OCI-LY3 (cell line): ENCODE data around the gene IGHMBP2.

Source experiments
- CTCF ChIP-seq: fragments of 200-600, 300-600 bp; sonication (generic); IDR thresholded peaks from 2 replicates; pipeline ENCODE4 v1.5.1; 2014; ENCODE audit warnings: antibody characterized with exemption, low read length, low read depth
- EZH2phosphoT487 ChIP-seq: fragments of 200-600 bp; shearing (Covaris generic); IDR thresholded peaks from 2 replicates; pipeline ENCODE4 v1.6.1; 2018; ENCODE audit warnings: antibody characterized with exemption, mixed run types, low read depth

- TF ChIP-seq CTCF (no peak), EZH2phosphoT487 (no peak)
Measured at GRCh38 chr11:68893282-68893681, 10.4 kb upstream of the IGHMBP2 start.
